NCI-H446 treated with DMSO at 0.1 percent for 48 hours (cell line): Measurements from ENCODE around the gene CTSL.

ENCODE experiments used
- DNase-seq: peaks from one replicate; lab custom pipeline; 2025; lab: John Stamatoyannopoulos, UW

Gene CTSL

GRCh38 chr9:87701491-87701890 lies 24.4 kb upstream of the CTSL start:
- DNase-seq, result no peak

DNA sequence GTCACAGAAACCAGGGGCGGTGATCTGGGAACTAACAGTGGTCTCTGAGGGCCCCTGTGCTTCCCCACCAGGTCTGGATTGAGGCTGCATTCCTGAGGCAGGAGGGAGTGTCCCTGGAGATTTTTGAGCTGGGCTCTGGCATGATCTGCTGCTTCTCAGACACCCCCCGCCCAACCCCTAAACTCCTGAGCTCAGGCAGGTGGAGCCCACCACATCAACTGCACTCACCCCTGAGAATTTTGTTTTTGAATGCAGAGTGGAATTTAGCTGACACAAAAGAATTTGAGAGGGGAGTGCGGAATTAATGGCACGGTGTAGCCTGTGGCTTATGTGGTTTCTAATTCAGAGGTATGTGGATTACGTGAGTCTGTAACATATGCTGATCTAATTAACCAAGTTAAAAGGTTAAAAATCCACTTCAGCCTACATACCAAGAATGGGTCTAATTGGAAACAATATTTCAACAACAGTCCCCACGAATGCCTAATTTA lies 23.9 kb upstream of the CTSL start:
- DNase-seq, result no peak

DNA sequence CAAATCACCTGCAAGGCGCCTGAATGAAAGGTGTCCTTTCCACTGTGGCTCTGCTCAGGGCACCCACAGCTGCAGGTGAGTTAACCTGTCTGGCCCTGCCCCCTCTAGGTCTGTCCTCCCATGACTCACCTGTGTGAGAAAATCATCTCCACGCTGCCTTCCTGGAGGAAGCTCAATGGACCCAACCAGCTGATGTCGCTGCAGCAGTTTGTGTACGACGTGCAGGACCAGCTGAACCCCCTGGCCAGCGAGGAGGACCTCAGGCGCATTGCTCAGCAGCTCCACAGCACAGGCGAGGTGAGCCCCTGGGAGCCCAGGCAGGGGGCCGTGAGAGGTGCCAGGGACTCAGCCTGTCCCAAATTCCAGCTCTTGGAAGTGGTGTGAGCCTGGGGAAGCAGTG lies 23.0 kb upstream of the CTSL start:
- DNase-seq, result no peak

DNA sequence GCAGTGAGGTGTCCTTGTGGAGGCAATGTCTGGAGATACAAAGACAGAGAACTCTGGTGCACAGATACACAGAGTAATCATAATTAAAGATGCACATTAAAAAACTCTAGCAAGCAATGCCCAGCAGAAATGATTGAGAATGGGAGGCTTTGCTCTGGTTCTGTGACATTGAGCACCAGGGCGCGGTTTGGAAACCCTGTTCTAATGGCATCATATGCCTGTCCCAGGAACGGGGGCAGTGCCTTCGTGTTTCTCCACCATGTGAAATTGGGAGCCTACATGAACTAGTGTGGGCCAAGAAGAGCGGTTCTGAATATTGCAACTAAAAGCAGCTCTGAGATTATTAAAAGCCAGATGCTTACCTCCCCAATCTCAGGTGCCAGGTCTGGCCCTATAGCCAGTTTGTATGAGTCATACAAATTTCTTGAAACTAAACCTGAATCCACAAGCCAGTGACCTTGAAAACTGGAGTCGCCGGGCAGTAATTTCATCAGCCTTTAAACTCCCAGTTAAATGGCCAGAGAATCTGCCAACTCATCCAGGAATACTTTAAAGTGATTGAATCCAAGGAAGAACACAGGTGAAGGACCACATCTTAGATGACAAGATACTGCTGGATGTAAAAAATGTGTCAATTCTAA lies 22.2 kb upstream of the CTSL start:
- no peak for DNase-seq

DNA sequence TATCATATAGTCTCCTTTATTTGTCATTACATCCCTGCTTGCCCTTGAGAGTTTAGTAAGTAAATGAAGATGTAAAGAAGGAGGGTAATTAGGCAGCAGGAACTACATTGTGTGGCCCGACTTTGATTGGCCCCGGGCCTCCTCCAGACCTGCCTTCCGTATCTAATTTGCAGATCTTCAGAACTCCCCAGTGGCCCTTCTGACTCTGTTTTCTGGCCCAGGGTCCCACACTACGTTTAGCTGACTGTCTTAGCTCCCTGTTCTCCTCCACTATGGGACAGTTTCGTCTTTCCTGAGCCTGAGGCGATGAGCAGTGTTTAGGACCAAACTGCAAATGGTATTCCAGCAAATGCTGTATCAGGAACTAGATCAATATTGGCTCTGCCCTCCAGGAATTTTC lies 21.6 kb upstream of the CTSL start:
- no peak for DNase-seq

DNA sequence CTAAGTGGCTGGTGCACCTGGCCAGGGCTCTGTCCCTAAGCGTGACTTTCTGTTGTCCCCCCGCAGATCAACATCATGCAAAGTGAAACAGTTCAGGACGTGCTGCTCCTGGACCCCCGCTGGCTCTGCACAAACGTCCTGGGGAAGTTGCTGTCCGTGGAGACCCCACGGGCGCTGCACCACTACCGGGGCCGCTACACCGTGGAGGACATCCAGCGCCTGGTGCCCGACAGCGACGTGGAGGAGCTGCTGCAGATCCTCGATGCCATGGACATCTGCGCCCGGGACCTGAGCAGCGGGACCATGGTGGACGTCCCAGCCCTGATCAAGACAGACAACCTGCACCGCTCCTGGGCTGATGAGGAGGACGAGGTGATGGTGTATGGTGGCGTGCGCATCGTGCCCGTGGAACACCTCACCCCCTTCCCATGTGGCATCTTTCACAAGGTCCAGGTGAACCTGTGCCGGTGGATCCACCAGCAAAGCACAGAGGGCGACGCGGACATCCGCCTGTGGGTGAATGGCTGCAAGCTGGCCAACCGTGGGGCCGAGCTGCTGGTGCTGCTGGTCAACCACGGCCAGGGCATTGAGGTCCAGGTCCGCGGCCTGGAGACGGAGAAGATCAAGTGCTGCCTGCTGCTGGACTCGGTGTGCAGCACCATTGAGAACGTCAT lies 19.7 kb upstream of the CTSL start:
- DNase-seq, result no peak

- DNase-seq, result no peak
Measured at GRCh38 chr9:87707805-87708506, 18.0 kb upstream of the CTSL start.

GRCh38 chr9:87708546-87708945 lies 17.4 kb upstream of the CTSL start:
- no peak for DNase-seq

DNA sequence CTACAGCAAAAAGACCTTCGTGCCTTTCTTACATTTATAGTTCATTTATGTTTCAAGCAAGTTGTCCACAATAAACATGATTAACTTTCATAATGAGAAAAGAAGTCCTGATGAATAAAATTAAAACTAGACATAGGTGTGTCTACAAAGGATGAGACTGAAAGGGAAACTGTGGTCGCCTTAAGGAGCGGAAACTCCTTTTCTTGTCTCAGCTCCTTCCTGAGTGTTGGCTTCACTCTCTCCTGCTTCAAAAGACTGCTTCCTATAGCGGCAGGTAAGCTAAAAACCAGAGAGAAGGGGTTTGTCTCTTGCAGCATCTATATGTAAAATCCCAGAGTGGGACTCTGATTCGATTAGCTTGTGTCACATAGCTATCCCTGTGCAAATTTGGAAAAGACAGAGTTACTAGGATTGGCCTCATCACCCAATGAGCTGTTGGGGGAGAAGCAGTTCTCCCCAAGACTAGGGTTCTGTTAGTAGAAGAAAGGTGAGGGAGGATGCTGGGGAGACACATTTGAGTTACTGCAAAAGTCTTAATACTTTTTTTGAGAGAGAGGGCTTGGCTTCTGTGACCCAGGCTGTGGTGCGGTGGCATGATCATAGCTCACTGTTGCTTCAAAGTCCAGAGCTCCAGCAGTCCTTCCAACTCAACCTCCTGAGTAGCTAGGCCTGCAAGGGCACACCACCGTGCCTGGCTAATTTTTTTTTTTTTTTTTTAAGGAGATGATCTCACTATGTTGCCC lies 16.8 kb upstream of the CTSL start:
- no peak for DNase-seq

DNA sequence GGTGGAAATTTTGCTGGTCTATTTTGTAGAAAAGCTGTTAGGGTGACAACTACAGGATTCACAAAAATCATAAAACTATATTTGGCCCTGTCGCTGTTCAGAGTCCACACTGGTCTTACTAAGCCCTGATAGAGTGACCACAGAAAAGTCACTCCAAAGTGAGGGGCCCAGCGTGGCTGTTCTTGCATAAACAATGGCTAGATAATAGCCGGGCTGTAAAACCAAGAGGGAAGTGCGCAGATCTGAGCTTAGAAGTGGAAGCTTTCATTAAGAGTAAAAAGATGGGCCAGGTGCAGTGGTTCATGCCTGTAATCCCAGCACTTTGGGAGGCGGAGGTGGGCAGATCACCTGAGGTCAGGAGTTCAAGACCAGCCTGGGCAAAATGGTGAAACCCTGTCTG lies 15.5 kb upstream of the CTSL start:
- no peak for DNase-seq

DNA sequence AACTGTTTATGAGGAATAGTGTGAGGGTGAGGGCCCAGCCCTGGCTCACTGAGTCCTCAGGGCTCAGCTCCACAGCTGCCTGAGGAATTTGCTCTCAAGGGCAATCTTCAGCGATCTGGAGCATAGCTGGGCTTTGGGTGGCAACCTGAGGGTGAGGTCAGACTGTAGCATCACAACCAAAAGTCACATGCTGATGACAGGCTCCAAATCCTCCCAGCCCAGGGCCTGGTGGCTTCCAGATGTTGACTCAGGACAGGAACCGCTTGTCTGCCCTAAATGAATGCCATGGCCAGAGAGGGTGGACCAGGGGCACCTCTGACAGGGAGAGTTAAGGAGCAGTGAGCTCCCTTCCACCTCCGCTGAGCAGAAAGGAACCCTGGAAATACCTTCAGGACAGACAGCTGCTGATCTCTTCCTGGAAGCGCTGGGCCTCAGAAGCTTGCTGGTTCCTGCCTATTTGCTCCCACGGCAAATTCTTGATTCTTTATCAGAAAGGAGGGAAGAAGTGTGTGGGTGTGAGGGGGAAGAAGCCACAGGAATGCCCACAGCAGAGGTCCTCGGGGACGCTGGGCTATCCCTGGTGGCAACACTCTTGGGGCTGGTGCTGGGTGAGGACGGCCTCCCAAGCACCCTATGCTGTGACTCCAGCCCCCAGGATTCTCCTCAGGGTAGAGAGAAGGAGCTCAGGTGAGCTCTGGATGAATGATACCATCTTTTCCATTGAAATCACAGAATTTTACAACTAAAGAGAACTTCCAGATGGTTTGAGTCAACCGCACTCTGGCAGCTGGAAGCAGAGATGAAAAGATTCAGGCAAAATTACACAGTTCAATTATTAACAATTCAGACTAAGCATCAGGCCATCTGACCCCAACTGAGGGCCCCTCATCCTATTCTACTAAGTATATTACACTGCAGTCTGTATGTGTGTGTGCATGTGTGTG lies 13.8 kb upstream of the CTSL start:
- DNase-seq, result no peak

GRCh38 chr9:87712801-87713277 lies 13.1 kb upstream of the CTSL start:
- no peak for DNase-seq

DNA sequence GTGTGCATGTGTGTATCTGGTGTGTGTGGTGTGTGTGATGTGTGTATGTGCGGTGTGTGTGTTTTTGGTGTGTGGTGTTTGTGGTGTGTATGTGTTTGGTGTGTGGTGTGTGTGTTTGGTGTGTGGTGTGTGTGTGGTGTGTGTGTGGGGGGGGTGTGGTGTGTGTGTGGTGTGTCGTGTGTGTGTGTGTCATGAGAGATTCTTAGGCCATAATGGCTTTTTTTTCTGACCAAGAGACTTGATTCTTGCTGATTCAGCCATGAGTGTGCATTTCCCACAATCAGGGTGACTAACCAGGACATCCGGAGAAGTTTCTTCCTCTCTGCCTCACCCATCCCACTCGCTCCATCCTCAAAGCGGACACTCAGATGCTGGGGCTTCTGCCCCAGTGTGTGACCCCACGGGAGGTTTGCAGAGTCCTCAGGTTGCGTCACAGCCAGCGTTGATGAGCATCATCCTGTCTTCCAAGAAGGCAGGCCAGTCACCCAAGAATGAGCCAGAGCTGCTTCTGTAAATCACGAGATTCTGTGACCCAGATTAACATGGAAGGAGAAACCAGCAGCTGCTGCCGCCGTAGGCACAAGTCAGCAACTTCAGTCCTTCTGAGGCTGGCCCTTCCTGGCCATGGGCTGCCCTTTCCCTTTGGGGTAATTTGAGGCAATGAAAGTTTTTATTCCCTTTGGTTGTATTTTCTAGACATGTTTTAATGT lies 12.5 kb upstream of the CTSL start:
- DNase-seq, result no peak

- no peak for DNase-seq
Measured at GRCh38 chr9:87713988-87714330, 12.0 kb upstream of the CTSL start.

DNA sequence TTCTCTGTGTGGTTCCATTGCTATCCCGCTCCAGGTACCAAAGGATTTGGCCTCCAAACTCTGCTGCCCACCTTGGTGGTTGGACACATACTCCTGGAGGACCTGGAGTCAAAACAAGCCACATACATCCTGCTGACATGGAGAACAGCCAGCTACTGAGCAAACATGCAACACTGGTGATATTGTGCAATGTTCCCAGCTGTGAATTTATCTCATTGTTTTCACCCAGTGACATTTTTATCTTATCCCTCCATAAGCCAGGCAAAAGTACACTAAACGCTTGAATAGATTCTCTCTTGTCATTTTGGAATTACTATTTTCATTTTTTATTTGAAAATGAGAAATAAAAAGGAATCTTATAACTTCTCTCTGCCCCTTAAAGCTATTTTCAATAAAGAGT lies 11.1 kb upstream of the CTSL start:
- DNase-seq, result no peak

GRCh38 chr9:87716141-87716540 lies 9.8 kb upstream of the CTSL start:
- no peak for DNase-seq

DNA sequence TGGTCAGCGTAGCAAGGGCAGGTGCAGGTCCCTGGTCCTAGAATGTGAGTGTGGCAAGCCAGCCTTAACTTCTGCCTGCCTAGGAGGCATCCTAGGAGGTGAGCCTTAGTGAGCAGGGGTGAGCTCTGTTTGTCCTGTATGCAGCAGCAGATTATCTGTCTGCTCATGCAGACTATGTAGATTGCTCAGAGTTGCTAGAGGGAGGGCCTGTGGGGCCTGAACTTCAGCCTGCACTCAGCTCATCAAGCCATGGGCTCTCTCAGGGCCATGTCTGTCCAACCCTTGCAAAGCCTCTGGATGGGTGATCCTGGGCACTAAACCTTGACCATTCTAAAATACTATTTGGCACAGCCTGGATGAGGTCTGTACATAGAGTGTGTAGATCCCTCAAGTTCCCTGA lies 8.5 kb upstream of the CTSL start:
- no peak for DNase-seq

DNA sequence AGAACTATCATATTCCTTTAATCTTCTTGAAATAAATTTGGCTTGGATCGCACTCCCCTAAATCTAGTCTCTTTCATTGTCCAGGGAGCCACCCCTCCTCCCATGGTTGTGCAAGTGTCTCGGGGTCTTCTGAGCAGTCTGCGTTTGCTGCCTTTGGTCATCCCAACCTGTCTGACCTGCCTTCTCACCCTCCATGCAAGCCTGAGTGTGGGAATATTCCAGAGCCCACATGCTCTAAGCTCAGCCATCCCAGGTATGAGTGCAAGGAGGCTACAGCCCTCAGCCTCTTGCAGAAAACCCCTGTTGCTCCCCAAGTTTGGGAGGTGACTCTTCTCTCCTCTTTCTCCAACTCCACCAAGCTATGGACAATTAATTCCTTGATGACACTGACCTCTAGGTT lies 7.7 kb upstream of the CTSL start:
- no peak for DNase-seq

DNA sequence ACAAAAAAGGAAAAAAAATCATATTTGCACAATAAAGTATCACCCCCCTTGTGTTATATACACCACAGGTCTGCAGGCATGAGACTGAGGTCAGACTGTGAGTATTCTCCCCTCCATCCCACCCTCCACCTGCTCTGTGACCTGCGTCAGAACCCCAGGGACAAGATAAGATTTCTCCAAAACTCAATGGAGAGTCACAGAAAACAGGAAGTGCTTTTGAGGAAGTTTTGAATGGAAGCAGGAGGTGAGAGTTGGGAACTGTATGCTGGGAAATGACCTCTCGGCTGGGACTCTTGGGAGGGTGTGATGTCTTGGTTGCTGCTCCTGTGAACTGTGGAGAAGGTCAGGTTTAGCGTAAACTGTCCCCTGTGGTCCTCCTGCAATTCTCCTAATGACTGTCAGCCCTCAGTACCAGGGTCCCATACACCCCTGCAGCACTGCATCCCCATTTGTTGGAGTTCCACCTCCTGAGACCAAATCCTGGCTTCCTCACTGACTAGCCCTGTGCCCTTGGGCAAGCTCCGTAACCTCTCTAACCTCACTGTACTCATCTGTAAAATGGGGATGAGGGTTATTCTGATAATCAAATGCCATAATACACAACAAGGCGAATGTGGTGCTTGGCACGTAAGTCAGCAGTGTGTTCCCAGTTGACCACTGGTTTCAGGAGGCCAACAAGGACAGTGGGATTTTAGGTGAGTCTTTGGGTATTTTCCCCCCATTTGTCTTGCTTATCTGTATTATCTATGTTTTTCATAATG lies 6.9 kb upstream of the CTSL start:
- no peak for DNase-seq

DNA sequence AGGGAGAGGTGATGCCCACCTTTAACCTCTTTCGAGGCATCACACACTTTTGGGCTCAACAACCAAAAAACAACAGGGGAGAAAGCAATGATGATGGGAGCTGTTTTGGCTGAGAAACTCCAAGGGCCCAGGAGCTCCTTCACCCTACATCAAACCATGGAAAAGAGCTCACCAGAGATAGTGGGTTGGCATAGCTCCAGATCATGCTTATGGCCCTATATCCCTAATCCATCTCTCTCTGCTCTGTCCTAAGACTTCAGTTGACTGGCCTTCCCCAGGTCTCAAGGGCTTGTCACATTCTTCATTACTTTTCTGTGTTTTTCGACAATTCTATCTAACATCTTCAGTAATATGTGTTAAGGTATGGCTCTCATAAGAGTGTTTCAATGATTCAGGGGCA lies 5.7 kb upstream of the CTSL start:
- no peak for DNase-seq
